ENCODE measurements around the gene BBLN. TPM values are rescaled to one million over a fixed set of nuclear protein-coding genes. Genes with fewer than 3 reads are reported as not detected.

The BBLN gene
- total and polyA plus RNA-seq, 8 donors: 23.1 to 133 (median 34.7) TPM

DNA sequence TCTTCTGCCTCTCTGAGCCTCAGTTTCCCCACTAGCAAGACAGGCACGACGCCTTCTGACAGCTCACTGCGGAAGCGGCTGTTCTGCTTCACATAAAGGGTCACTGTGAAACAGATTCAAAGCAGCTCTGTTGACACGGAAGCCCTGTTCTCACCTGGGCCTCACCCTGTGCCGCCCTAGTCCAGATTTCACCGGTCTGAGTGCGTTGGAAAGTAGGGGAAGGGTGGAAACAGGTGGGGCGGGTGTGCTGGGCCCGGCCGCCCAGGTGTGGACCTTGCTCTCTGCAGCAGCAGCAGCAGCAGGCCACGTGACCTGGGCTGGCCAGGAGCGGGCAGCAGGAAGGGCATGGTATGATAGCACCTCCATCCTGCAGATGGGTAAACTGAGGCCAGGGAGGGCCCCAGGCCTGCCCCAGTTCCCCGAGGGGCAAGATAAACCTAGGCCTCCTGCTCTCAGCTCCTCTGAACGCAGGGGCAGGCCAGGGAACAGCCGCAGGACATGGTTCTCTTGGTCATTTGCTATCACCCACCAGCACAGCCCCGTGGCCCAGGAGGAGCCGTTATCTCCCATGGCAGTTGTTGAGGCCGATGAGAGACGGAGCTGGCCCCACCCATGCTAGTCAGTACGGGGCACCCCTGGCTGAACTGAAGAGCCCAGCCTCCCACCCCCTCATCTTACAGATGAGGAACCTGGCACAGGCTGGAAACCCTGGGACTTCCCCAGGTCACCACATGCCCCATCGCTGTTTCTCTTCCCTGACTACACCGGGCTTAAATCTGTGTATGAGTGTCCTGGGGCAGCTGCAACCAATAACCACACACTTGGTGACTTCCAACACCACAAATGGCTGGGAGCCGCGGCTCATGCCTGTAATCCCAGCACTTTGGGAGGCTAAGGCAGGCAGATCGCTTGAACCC lies 44.6 kb upstream of the BBLN start:
- peak overlapping the region; percentile 80 to 92 (median 86) for H3K27ac ChIP-seq
- H3K9me3 ChIP-seq: no peaks in the 10 kb centered on the region
- H3K27me3 ChIP-seq: no peaks in the 10 kb centered on the region
- DNase-seq (peak; percentile 84 to 95 (median 91)), ATAC-seq (peak; percentile 77 to 88 (median 84)), FAIRE-seq (no peak)
- peaks cover 3 to 24% (median 15%) of the 10 kb centered on the region in 3 donors for H3K4me1 ChIP-seq
- 39 to 41% methylated on average over 26 of the region's 26 CpGs for WGBS, 2 donors
- no peaks in the 10 kb centered on the region for H3K36me3 ChIP-seq
- intact Hi-C loops (cut with DNase I): loop anchor here in 2 of 3 donors (5.0 kb wide), 1 partner anchor 173 kb away; no protein-coding TSS in a partner anchor
- H3K4me3 ChIP-seq: peak overlapping the region in 2 of 4 donors; percentile 5 to 6
- TF ChIP-seq, protein P1, sequence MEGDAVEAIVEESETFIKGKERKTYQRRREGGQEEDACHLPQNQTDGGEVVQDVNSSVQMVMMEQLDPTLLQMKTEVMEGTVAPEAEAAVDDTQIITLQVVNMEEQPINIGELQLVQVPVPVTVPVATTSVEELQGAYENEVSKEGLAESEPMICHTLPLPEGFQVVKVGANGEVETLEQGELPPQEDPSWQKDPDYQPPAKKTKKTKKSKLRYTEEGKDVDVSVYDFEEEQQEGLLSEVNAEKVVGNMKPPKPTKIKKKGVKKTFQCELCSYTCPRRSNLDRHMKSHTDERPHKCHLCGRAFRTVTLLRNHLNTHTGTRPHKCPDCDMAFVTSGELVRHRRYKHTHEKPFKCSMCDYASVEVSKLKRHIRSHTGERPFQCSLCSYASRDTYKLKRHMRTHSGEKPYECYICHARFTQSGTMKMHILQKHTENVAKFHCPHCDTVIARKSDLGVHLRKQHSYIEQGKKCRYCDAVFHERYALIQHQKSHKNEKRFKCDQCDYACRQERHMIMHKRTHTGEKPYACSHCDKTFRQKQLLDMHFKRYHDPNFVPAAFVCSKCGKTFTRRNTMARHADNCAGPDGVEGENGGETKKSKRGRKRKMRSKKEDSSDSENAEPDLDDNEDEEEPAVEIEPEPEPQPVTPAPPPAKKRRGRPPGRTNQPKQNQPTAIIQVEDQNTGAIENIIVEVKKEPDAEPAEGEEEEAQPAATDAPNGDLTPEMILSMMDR (IDR thresholded peaks at IDR 0.05): no peak

DNA sequence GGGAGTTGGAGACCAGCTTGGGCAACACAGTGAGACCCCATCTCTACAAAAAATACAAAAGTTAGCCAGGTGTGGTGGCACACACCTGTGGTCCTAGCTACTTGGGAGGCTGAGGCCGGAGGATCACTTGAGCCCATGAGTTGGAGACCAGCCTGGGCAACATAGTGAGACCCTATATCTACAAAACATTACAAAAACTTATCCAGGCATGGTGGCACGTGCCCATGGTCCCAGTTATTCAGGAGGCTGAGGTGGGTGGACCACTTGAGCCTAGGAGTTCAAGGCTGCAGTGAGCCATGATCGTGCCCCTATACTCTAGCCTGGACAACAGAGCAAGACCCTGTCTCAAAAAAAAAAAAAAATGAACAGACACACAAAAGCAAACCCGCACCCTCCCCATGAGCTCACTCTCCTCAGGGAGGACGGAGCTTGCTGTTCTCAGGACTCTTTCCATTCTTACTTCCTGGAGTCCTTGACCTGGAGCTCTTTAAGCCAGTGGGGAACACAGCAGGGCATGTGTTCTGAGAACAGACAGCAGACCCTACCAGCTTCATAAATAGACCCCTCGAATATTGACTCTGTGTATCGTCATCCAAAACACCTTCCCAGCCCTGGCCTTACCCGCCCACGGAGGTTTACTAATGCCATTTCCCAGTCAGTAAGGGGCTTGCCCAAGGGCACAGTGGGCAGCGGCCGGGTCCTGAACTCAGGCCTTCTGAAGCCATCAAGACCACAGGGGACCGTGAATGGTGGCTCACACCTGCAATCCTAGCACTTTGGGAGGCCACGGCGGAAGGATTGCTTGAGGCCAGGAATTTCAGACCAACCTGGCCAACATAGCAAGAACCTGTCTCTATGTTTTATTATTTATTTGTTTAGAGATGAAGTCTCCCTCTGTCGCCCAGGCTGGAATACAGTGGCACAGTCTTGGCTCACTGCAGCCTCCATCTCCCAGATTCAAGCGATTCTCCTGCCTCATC lies 43.7 kb upstream of the BBLN start:
- H3K4me1 ChIP-seq: peaks cover 3 to 24% (median 15%) of the 10 kb centered on the region in 3 donors
- H3K9me3 ChIP-seq: no peaks in the 10 kb centered on the region
- intact Hi-C loops (cut with DNase I): loop anchor here in 2 of 3 donors (5.0 kb wide), 1 partner anchor 174 kb away; no protein-coding TSS in a partner anchor
- H3K27ac ChIP-seq: peak overlapping the region in 2 of 4 donors; percentile 92
- ATAC-seq (no peak), DNase-seq (peak in 4 of 6 donors; percentile 19 to 62 (median 30)), FAIRE-seq (no peak)
- H3K27me3 ChIP-seq: no peaks in the 10 kb centered on the region
- TF ChIP-seq, protein P1 (IDR thresholded peaks at IDR 0.05): no peak
- no peak overlapping the region for H3K4me3 ChIP-seq
- 84 to 86% methylated on average over 16 of the region's 16 CpGs for WGBS, 2 donors
- H3K36me3 ChIP-seq: no peaks in the 10 kb centered on the region

DNA sequence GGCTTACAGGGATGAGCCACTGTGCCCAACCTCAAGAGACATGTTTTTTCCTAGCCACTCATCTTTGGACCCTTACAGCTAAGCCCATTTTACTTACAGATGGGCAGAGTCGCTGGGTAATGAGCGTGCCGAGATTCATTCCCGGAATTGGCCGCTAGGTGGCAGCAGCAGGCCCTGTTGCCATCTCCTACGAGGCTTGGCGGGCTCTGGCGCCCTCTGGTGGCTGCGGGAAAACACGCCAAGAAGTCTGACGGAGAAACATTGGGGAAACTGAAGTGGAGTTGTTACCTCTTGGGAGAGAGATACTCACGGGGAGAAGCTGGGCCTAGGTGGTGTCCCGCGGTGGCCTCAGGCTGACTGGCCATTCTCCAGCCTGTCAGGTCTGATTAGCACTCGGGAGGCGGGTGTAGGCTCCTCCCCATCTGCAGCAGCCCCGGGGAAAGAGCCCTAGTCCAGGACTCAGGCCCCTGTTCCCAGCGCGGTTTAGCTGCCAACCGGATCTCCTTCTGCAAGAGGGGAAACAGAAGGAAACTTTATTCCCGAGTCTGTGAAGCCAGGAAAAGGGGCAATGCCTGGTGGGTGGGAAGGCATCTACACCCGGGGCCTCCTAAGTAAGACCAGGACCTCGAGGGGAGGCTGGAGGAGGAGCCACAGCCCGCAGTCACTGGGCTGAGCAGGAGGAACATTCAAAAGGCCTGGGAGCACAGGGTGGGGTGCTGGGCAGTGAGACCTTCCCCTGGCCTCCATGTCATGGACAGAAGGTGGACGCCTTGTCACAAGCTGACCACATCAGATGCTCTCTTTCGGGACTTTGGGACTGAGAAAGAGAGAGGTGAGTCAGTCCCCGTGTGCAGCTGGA lies 42.2 kb upstream of the BBLN start:
- 17 to 20% methylated on average over 27 of the region's 27 CpGs for WGBS, 2 donors
- peaks cover 0 to 13% (median 6%) of the 10 kb centered on the region in 3 donors for H3K36me3 ChIP-seq
- no peaks in the 10 kb centered on the region for H3K27me3 ChIP-seq
- H3K4me3 ChIP-seq: no peak overlapping the region
- peaks cover 3 to 24% (median 15%) of the 10 kb centered on the region in 3 donors for H3K4me1 ChIP-seq
- TF ChIP-seq, protein P1 (IDR thresholded peaks at IDR 0.05): peak; percentile 100
- ATAC-seq (peak; percentile 46 to 74 (median 68)), DNase-seq (peak; percentile 88 to 100 (median 96)), FAIRE-seq (no peak)
- no peak overlapping the region for H3K27ac ChIP-seq
- H3K9me3 ChIP-seq: no peaks in the 10 kb centered on the region
- intact Hi-C loops (cut with DNase I): loop anchor here in 2 of 3 donors (5.0 kb wide), 1 partner anchor 176 kb away; no protein-coding TSS in a partner anchor

DNA sequence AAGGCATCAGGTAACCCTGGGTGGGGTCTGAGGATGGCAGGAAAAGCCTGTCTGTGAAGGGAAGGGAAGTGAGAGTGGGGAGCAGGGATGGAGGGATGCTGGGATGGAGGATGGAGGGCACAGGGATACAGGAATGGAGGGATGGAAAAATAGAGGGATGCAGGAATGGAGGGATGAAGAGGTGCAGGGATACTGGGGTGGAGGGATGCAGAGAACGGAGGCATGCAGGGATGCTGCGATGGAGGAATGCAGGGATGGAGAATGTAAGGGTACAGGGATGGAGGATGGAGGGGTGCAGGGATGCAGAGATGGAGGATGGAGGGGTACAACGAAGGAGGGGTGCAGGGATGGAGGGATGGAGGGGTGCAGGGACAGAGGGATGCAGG lies 41.6 kb upstream of the BBLN start:
- Histone ChIP-seq H3K27ac (no peak overlapping the region), H3K36me3 (peaks cover 0 to 19% (median 12%) of the 10 kb centered on the region in 3 donors), H3K9me3 (no peaks in the 10 kb centered on the region), H3K27me3 (no peaks in the 10 kb centered on the region), H3K4me1 (peaks cover 3 to 24% (median 15%) of the 10 kb centered on the region in 3 donors), H3K4me3 (no peak overlapping the region)
- ATAC-seq (no peak), FAIRE-seq (no peak), DNase-seq (peak in 2 of 6 donors; percentile 8 to 16)
- TF ChIP-seq, protein P1 (IDR thresholded peaks at IDR 0.05): no peak
- 36 to 48% methylated on average over 3 of the region's 3 CpGs for WGBS, 2 donors
- intact Hi-C loops (cut with DNase I): loop anchor here in 2 of 3 donors (5.0 kb wide), 1 partner anchor 176 kb away; no protein-coding TSS in a partner anchor

Measured in pancreas (tissue), 10 donors.